K562 (cell line): ENCODE results near the gene OR2H2. TPM values are rescaled to one million over a fixed set of nuclear protein-coding genes. Genes with fewer than 3 reads are reported as not detected.

Experiments
- ATAC-seq: fragments of 200-7000 bp; cut with Tn5 transposase; 3 replicates; pipeline ENCODE4 v1.9.1; 2020; ENCODE audit warnings: moderate library complexity
- BruUV-seq: library from RNA; stranded (reverse); fragments of 400-500 nt; replicated peaks from 2 replicates; lab custom pipeline; 2021; lab: Mats Ljungman, UMichigan
- CTCF ChIA-PET: fragments of 300-600 bp; formaldehyde crosslinking; extraction: SDS; loops from one replicate; lab custom pipeline; 2021; ENCODE audit warnings: low intra/inter-chr PET ratio; lab: Yijun Ruan, JAX
- POLR2A ChIA-PET: fragments of 300-600, 350-650 bp; sonication (Branson Sonifier 250); formaldehyde crosslinking; extraction: SDS; loops from one replicate; lab custom pipeline; 2021; ENCODE audit warnings: antibody characterized with exemption, inconsistent platforms; lab: Yijun Ruan, JAX
- DNase-seq, 4 experiments: peaks; one replicate each; pipeline versions ENCODE4 v3.0.0 to v3.0.0-alpha.2; 2011 to 2018; ENCODE audit warnings: low spot score in 3 of 4, mixed read lengths in 3 of 4; ENCODE audit errors: extremely low read depth in 1 of 4
- FAIRE-seq: peaks from 2 replicates; lab custom pipeline; 2011; peaks lifted over from hg19 to GRCh38; lab: Jason Lieb, UNC
- H2AFZ ChIP-seq: 2 replicates; pipeline ENCODE4 v1.6.0; 2011; ENCODE audit warnings: low read depth, low read length, control low read depth, inconsistent platforms
- H3K27ac ChIP-seq: fragments of 200-600 bp; 3 replicates; pipeline ENCODE4 v1.8.0; 2011; ENCODE audit warnings: low read depth, mild to moderate bottlenecking, control low read depth, inconsistent platforms, low read length, moderate library complexity, mixed read lengths; ENCODE audit errors: extremely low read depth
- H3K27me3 ChIP-seq, 2 experiments: fragments of 300-600 bp in 1 of 2; 2 replicates in 1 of 2; 3 replicates in 1 of 2; pipeline versions ENCODE4 v1.6.0 to v1.8.0; 2011; ENCODE audit warnings: inconsistent platforms in 2 of 2, low read length in 2 of 2, mild to moderate bottlenecking in 1 of 2, mixed read lengths in 1 of 2, moderate library complexity in 1 of 2; ENCODE audit not compliant: control insufficient read depth in 2 of 2, insufficient read depth in 2 of 2
- H3K36me3 ChIP-seq: fragments of 300-600 bp; 3 replicates; pipeline ENCODE4 v1.8.0; 2011; ENCODE audit warnings: mild to moderate bottlenecking, low read length, inconsistent platforms; ENCODE audit not compliant: control insufficient read depth, insufficient read depth
- H3K4me1 ChIP-seq, 2 experiments: fragments of 200-600 bp in 1 of 2; replicated peaks in 1 of 2; 2 replicates in 1 of 2; 3 replicates in 1 of 2; pipeline versions ENCODE4 v1.5.1 to v1.8.0; 2011; ENCODE audit warnings: inconsistent platforms in 2 of 2, low read length in 2 of 2, mild to moderate bottlenecking in 1 of 2, mixed read lengths in 1 of 2, moderate library complexity in 1 of 2; ENCODE audit not compliant: control insufficient read depth in 2 of 2, insufficient read depth in 2 of 2
- H3K4me2 ChIP-seq: 2 replicates; pipeline ENCODE4 v1.6.1; 2011; ENCODE audit warnings: low read length, control low read depth, inconsistent platforms, mixed read lengths; ENCODE audit not compliant: insufficient read depth
- H3K4me3 ChIP-seq: fragments of 200-600 bp; sonication (generic), shearing (Covaris generic); 2 replicates; pipeline ENCODE4 v1.5.1; 2016; ENCODE audit warnings: control low read depth, inconsistent platforms
- H3K79me2 ChIP-seq: fragments of 200-600 bp; 3 replicates; pipeline ENCODE4 v1.8.0; 2011; ENCODE audit warnings: low read length, inconsistent platforms; ENCODE audit not compliant: control insufficient read depth, insufficient read depth
- H3K9ac ChIP-seq, 2 experiments: 2 replicates each; pipeline versions ENCODE4 v1.6.0 to v1.6.1; 2011; ENCODE audit warnings: low read depth in 2 of 2, low read length in 2 of 2, control low read depth in 1 of 2, inconsistent platforms in 1 of 2, mild to moderate bottlenecking in 1 of 2, mixed read lengths in 1 of 2; ENCODE audit not compliant: insufficient read depth in 1 of 2
- H3K9me1 ChIP-seq: one replicate; pipeline ENCODE4 v1.6.0; 2011; ENCODE audit warnings: inconsistent platforms, mild to moderate bottlenecking, low read length, moderate library complexity; ENCODE audit not compliant: control insufficient read depth, insufficient read depth
- H3K9me3 ChIP-seq: replicated peaks from 2 replicates; pipeline ENCODE4 v1.5.1; 2011; ENCODE audit warnings: low read depth, low read length, inconsistent platforms; ENCODE audit not compliant: control insufficient read depth, insufficient read depth
- H4K20me1 ChIP-seq: replicated peaks from 2 replicates; pipeline ENCODE4 v1.6.1; 2011; ENCODE audit warnings: low read length, inconsistent platforms, mixed read lengths; ENCODE audit not compliant: control insufficient read depth, insufficient read depth
- EHMT2 ChIP-seq: fragments of 450-650 bp; IDR thresholded peaks from 2 replicates; pipeline ENCODE4 v1.6.1; 2018; ENCODE audit warnings: antibody characterized with exemption
- EP400 ChIP-seq: fragments of 450-650 bp; IDR thresholded peaks from 2 replicates; pipeline ENCODE4 v1.6.1; 2017; ENCODE audit warnings: antibody characterized with exemption, mild to moderate bottlenecking, moderate library complexity
- MCM7 ChIP-seq, 2 experiments: fragments of 450-650 bp; IDR thresholded peaks; 2 replicates each; pipeline ENCODE4 v1.6.1; 2016 to 2018
- SMARCC2 ChIP-seq: fragments of 450-650 bp; IDR thresholded peaks from 2 replicates; pipeline ENCODE4 v1.6.1; 2017; ENCODE audit warnings: antibody characterized with exemption, moderate library complexity, mild to moderate bottlenecking, low read depth
- STAG1 ChIP-seq: sonication (generic); formaldehyde crosslinking; IDR thresholded peaks from 2 replicates; pipeline ENCODE4 v1.5.0; 2020; ENCODE audit warnings: missing genetic modification reagents, borderline replicate concordance
- ZNF121 ChIP-seq: sonication (generic); formaldehyde crosslinking; conservative IDR thresholded peaks from 2 replicates; pipeline ENCODE4 v1.8.0; 2022; ENCODE audit warnings: missing genetic modification reagents
- ZNF143 ChIP-seq: sonication (generic); formaldehyde crosslinking; IDR thresholded peaks from 2 replicates; pipeline ENCODE4 v1.9.0; 2022; ENCODE audit warnings: mild to moderate bottlenecking, missing genetic modification reagents
- ZNF41 ChIP-seq: fragments of 250-450 bp; sonication (Bioruptor Pico); conservative IDR thresholded peaks from 2 replicates; pipeline ENCODE4 v1.4.0; 2020; ENCODE audit warnings: mild to moderate bottlenecking
- WGBS: fragments of 100-300 bp; shearing (Covaris generic); methylation state at CpG from one replicate; pipeline ENCODE4 v1.1.6; 2016; ENCODE audit warnings: low coverage, mixed read lengths; ENCODE audit not compliant: insufficient coverage; ENCODE audit errors: missing lambda C conversion rate; 5-methylcytosine and 5-hydroxymethylcytosine counted together
- in situ Hi-C: fragments of 300-500 bp; cut with MboI; formaldehyde crosslinking; loops from 4 replicates; pipeline ENCODE4 v1.15.0; 2018; ENCODE audit warnings: inconsistent platforms, mixed read lengths
- intact Hi-C: fragments of 100-400 bp; cut with micrococcal nuclease; formaldehyde crosslinking; loops from 2 replicates; pipeline ENCODE4 v1.14.2; 2022
- polyA plus RNA-seq, 8 experiments: library from polyadenylated mRNA; depleted of rRNA in 4 of 8; stranded (reverse) in 5 of 8; unstranded in 3 of 8; fragments of >200 nt; fragmentation: Nextera tagmentation in 2 of 8; fragmentation: Illumina TruSeq in 1 of 8; extraction: Ambion mirVana in 2 of 8; extraction: Trizol in 1 of 8; gene quantifications; 2 replicates each; pipeline versions ENCODE4 v1.2.1 to v1.2.3, GENCODE V29; 2011 to 2014; ENCODE audit warnings: inconsistent platforms in 1 of 8, missing spikeins in 1 of 8
- total RNA-seq, 7 experiments: library from RNA; depleted of rRNA in 6 of 7; stranded (reverse); fragments of >200 nt in 6 of 7; fragmentation: Illumina TruSeq in 2 of 7; extraction: Trizol in 2 of 7; gene quantifications; 2 replicates each; pipeline versions ENCODE4 v1.2.1 to v1.2.3, GENCODE V29; 2011 to 2021; ENCODE audit warnings: low replicate concordance in 1 of 7
- TF ChIP-seq, protein P1 (sequence below): fragments of 150-350 bp; IDR thresholded peaks from 2 replicates; pipeline ENCODE4 v1.6.1; 2014; ENCODE audit warnings: low read depth, mild to moderate bottlenecking, low read length, borderline replicate concordance
- TF ChIP-seq, protein P2 (sequence below): fragments of 450-650 bp; IDR thresholded peaks from 2 replicates; pipeline ENCODE4 v1.6.1; 2016; ENCODE audit warnings: missing biosample characterization, missing genetic modification characterization
- TF ChIP-seq, protein P3 (sequence below), 3 experiments: fragments of 200-800 bp in 1 of 3; fragments of 250-450 bp in 1 of 3; fragments of 450-650 bp in 1 of 3; sonication (Bioruptor Pico) in 1 of 3; sonication (Bioruptor generic) in 1 of 3; formaldehyde crosslinking in 1 of 3; IDR thresholded peaks; 2 replicates each; pipeline versions ENCODE4 v1.6.1 to v1.8.0; 2016 to 2022; ENCODE audit warnings: mild to moderate bottlenecking in 2 of 3, missing genetic modification characterization in 2 of 3, missing compliant biosample characterization in 1 of 3, moderate library complexity in 1 of 3

Gene OR2H2
- total and polyA plus RNA-seq, 9 of the 15 experiments (the other 6 are each of a cell fraction or from before 2014, with no cell fraction given) = not detected

DNA sequence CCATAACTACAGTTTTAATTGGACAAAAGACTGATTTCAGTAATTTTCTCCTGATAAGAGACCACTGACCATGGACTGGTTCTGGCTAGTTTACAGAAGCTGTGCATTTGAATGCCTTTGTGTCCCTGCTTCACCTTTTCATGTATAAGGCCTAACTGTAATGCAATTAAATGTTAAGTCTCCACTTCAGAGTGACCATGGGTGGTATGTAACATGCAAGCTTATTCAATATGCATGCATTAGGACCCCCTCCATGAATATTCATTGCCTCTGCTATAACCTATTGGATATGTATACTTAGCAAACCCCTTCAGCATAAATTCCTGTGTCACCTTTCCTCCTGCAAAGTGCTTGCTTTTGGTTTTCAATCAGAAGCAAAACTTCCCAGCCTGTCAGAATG, 27.6 kb upstream of the OR2H2 start (continued):
- no peak for TF ChIP-seq MCM7 (IDR thresholded peaks at IDR 0.05)

DNA sequence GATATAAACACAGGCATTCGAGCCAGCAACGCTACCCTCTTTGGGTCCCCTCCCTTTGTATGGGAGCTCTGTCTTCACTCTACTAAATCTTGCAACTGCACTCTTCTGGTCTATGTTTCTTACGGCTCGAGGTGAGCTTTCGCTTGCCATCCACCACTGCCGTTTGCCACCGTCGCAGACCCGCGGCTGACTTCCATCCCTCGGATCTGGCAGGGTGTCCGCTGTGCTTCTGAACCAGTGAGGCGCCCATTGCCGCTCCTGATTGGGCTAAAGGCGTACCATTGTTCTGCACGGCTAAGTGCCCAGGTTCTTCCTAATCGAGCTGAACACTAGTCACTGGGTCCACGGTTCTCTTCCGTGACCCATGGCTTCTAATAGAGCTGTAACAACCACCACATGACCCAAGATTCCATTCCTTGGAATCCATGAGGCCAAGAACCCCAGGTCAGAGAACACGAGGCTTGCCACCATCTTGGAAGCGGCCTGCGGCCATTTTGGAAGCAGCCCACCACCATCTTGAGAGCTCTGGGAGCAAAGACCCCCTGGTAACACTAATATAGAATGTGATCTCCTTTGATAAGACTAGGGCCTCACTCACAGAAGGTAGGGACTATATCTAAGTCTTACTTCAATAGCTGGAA, 26.4 kb upstream of the OR2H2 start:
- POLR2A ChIA-PET = interaction anchor here (0.6 to 2.1 kb wide), 4 partner anchors 12 to 801 kb away, joined by 3 to 8 read pairs (median 4); no protein-coding TSS in a partner anchor
- no peak for FAIRE-seq
- no peak overlapping the region for H3K4me3 ChIP-seq
- TF ChIP-seq ZNF143 (CRISPR knock-in tag) = no peak
- TF ChIP-seq ZNF41 (CRISPR knock-in tag) = no peak
- no peak for TF ChIP-seq ZNF121 (CRISPR knock-in tag)
- no peak for TF ChIP-seq EP400
- TF ChIP-seq, protein P1, sequence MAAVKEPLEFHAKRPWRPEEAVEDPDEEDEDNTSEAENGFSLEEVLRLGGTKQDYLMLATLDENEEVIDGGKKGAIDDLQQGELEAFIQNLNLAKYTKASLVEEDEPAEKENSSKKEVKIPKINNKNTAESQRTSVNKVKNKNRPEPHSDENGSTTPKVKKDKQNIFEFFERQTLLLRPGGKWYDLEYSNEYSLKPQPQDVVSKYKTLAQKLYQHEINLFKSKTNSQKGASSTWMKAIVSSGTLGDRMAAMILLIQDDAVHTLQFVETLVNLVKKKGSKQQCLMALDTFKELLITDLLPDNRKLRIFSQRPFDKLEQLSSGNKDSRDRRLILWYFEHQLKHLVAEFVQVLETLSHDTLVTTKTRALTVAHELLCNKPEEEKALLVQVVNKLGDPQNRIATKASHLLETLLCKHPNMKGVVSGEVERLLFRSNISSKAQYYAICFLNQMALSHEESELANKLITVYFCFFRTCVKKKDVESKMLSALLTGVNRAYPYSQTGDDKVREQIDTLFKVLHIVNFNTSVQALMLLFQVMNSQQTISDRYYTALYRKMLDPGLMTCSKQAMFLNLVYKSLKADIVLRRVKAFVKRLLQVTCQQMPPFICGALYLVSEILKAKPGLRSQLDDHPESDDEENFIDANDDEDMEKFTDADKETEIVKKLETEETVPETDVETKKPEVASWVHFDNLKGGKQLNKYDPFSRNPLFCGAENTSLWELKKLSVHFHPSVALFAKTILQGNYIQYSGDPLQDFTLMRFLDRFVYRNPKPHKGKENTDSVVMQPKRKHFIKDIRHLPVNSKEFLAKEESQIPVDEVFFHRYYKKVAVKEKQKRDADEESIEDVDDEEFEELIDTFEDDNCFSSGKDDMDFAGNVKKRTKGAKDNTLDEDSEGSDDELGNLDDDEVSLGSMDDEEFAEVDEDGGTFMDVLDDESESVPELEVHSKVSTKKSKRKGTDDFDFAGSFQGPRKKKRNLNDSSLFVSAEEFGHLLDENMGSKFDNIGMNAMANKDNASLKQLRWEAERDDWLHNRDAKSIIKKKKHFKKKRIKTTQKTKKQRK = no peak
- TF ChIP-seq STAG1 (CRISPR knock-in tag) = no peak
- no peak for TF ChIP-seq SMARCC2
- TF ChIP-seq, protein P2, sequence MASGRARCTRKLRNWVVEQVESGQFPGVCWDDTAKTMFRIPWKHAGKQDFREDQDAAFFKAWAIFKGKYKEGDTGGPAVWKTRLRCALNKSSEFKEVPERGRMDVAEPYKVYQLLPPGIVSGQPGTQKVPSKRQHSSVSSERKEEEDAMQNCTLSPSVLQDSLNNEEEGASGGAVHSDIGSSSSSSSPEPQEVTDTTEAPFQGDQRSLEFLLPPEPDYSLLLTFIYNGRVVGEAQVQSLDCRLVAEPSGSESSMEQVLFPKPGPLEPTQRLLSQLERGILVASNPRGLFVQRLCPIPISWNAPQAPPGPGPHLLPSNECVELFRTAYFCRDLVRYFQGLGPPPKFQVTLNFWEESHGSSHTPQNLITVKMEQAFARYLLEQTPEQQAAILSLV (tag) = no peak
- TF ChIP-seq, protein P3, sequence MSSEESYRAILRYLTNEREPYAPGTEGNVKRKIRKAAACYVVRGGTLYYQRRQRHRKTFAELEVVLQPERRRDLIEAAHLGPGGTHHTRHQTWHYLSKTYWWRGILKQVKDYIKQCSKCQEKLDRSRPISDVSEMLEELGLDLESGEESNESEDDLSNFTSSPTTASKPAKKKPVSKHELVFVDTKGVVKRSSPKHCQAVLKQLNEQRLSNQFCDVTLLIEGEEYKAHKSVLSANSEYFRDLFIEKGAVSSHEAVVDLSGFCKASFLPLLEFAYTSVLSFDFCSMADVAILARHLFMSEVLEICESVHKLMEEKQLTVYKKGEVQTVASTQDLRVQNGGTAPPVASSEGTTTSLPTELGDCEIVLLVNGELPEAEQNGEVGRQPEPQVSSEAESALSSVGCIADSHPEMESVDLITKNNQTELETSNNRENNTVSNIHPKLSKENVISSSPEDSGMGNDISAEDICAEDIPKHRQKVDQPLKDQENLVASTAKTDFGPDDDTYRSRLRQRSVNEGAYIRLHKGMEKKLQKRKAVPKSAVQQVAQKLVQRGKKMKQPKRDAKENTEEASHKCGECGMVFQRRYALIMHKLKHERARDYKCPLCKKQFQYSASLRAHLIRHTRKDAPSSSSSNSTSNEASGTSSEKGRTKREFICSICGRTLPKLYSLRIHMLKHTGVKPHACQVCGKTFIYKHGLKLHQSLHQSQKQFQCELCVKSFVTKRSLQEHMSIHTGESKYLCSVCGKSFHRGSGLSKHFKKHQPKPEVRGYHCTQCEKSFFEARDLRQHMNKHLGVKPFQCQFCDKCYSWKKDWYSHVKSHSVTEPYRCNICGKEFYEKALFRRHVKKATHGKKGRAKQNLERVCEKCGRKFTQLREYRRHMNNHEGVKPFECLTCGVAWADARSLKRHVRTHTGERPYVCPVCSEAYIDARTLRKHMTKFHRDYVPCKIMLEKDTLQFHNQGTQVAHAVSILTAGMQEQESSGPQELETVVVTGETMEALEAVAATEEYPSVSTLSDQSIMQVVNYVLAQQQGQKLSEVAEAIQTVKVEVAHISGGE (CRISPR knock-in tag; IDR thresholded peaks at IDR 0.05) = peak in 1 of 3 experiments; percentile 57; a peak in 1 of 6 replicates
- peak; percentile 64; the same call in 1 of the 2 replicates for TF ChIP-seq EHMT2

More for the DNA sequence above, 26.4 kb upstream of the OR2H2 start:
- DNase-seq (no peak), ATAC-seq (no peak)
- no peaks in the 10 kb centered on the region for H3K9me1 ChIP-seq
- WGBS = 3% methylated on average over 21 of the region's 22 CpGs
- H4K20me1 ChIP-seq = no peaks in the 10 kb centered on the region
- no peak overlapping the region for H3K9ac ChIP-seq
- in situ Hi-C loops = no loop called here
- CTCF ChIA-PET = no interaction called here
- H2AFZ ChIP-seq = peak overlapping the region; percentile 89
- peaks cover 0 to 3% of the 10 kb centered on the region in 2 experiments; a peak in 2 of 5 replicates for H3K4me1 ChIP-seq
- no peaks in the 10 kb centered on the region for H3K36me3 ChIP-seq
- intact Hi-C loops = no loop called here
- H3K27ac ChIP-seq = no peak overlapping the region
- H3K79me2 ChIP-seq = no peaks in the 10 kb centered on the region
- peak overlapping the region; percentile 48 for H3K4me2 ChIP-seq
- H3K27me3 ChIP-seq = peaks cover 17 to 41% of the 10 kb centered on the region in 2 experiments; a peak in 4 of 5 replicates
- no peaks in the 10 kb centered on the region for H3K9me3 ChIP-seq
- no TSS peak for BruUV-seq
